H9 (cell line): ENCODE measurements around the gene PNPLA7. TPM values are rescaled to one million over a fixed set of nuclear protein-coding genes. Genes with fewer than 3 reads are reported as not detected.

ENCODE experiments used
- DNase-seq: peaks from one replicate; pipeline ENCODE4 v3.0.0-alpha.2; 2017
- H2AFZ ChIP-seq: one replicate; pipeline ENCODE4 v1.6.1; 2013; ENCODE audit warnings: mild to moderate bottlenecking, low read length, control low read depth, moderate library complexity
- H2AK5ac ChIP-seq: 2 replicates; pipeline ENCODE4 v1.6.1; 2013; ENCODE audit warnings: low read length, control low read depth, mixed read lengths; ENCODE audit not compliant: insufficient read length
- H2BK120ac ChIP-seq: one replicate; pipeline ENCODE4 v1.6.1; 2013; ENCODE audit warnings: low read depth, mild to moderate bottlenecking, low read length, control low read depth, inconsistent platforms; ENCODE audit not compliant: poor library complexity, severe bottlenecking
- H2BK12ac ChIP-seq: 2 replicates; pipeline ENCODE4 v1.6.1; 2013; ENCODE audit warnings: low read length, control low read depth, mixed read lengths, low read depth; ENCODE audit not compliant: insufficient read length
- H2BK15ac ChIP-seq: 2 replicates; pipeline ENCODE4 v1.6.1; 2013; ENCODE audit warnings: low read depth, low read length, control low read depth
- H2BK20ac ChIP-seq: one replicate; pipeline ENCODE4 v1.6.1; 2013; ENCODE audit warnings: low read depth, mild to moderate bottlenecking, low read length, control low read depth, inconsistent platforms; ENCODE audit not compliant: poor library complexity, severe bottlenecking
- H2BK5ac ChIP-seq: 2 replicates; pipeline ENCODE4 v1.6.1; 2013; ENCODE audit warnings: low read length, control low read depth, mixed read lengths; ENCODE audit not compliant: insufficient read length
- H3K14ac ChIP-seq: 2 replicates; pipeline ENCODE4 v1.6.1; 2013; ENCODE audit warnings: low read length, control low read depth; ENCODE audit not compliant: insufficient read depth
- H3K18ac ChIP-seq: 2 replicates; pipeline ENCODE4 v1.6.1; 2013; ENCODE audit warnings: low read depth, mild to moderate bottlenecking, mixed read lengths, low read length, control low read depth; ENCODE audit not compliant: insufficient read length
- H3K23ac ChIP-seq: 2 replicates; pipeline ENCODE4 v1.6.1; 2013; ENCODE audit warnings: low read length, control low read depth, mixed read lengths, low read depth; ENCODE audit not compliant: insufficient read length
- H3K23me2 ChIP-seq: 2 replicates; pipeline ENCODE4 v1.6.1; 2013; ENCODE audit warnings: low read depth, mild to moderate bottlenecking, mixed read lengths, low read length, control low read depth; ENCODE audit not compliant: insufficient read length, poor library complexity, severe bottlenecking
- H3K27ac ChIP-seq: 2 replicates; pipeline ENCODE4 v1.5.1; 2013; ENCODE audit warnings: low read length, control low read depth, mixed read lengths, low read depth; ENCODE audit not compliant: insufficient read length
- H3K27me3 ChIP-seq: 2 replicates; pipeline ENCODE4 v1.6.1; 2013; ENCODE audit warnings: low read length, control low read depth, inconsistent platforms; ENCODE audit not compliant: insufficient read depth
- H3K4ac ChIP-seq: 2 replicates; pipeline ENCODE4 v1.6.1; 2013; ENCODE audit warnings: low read depth, mild to moderate bottlenecking, control low read depth, inconsistent platforms, low read length, moderate library complexity
- H3K4me1 ChIP-seq: 2 replicates; pipeline ENCODE4 v1.6.1; 2013; ENCODE audit warnings: low read length, control low read depth, inconsistent platforms; ENCODE audit not compliant: insufficient read depth
- H3K4me2 ChIP-seq: 2 replicates; pipeline ENCODE4 v1.6.1; 2013; ENCODE audit warnings: low read length, control low read depth, mixed read lengths; ENCODE audit not compliant: insufficient read length, insufficient read depth
- H3K56ac ChIP-seq: 2 replicates; pipeline ENCODE4 v1.6.1; 2013; ENCODE audit warnings: low read depth, mild to moderate bottlenecking, mixed read lengths, low read length, control low read depth; ENCODE audit not compliant: insufficient read length
- H3K79me1 ChIP-seq: 2 replicates; pipeline ENCODE4 v1.6.1; 2013; ENCODE audit warnings: low read depth, mild to moderate bottlenecking, moderate library complexity, low read length, control low read depth, inconsistent platforms; ENCODE audit not compliant: insufficient read depth, poor library complexity, severe bottlenecking
- H3K79me2 ChIP-seq: 2 replicates; pipeline ENCODE4 v1.6.1; 2013; ENCODE audit warnings: low read length, control low read depth, inconsistent platforms; ENCODE audit not compliant: insufficient read depth
- H3K9ac ChIP-seq: 2 replicates; pipeline ENCODE4 v1.6.1; 2013; ENCODE audit warnings: low read length, control low read depth, mixed read lengths; ENCODE audit not compliant: insufficient read length; ENCODE audit errors: extremely low read depth
- H3K9me3 ChIP-seq: one replicate; pipeline ENCODE4 v1.6.1; 2013; ENCODE audit warnings: low read depth, low read length, inconsistent platforms; ENCODE audit not compliant: control insufficient read depth
- H3T11ph ChIP-seq: one replicate; pipeline ENCODE4 v1.6.1; 2013; ENCODE audit warnings: mild to moderate bottlenecking, low read length, control low read depth, inconsistent platforms
- H4K20me1 ChIP-seq: one replicate; pipeline ENCODE4 v1.6.1; 2013; ENCODE audit not compliant: control insufficient read depth, insufficient read length, insufficient read depth
- H4K5ac ChIP-seq: 2 replicates; pipeline ENCODE4 v1.6.1; 2013; ENCODE audit warnings: low read depth, mild to moderate bottlenecking, mixed read lengths, low read length, control low read depth; ENCODE audit not compliant: insufficient read length
- H4K8ac ChIP-seq: replicated peaks from 2 replicates; pipeline ENCODE4 v1.6.1; 2013; ENCODE audit warnings: low read length, control low read depth, mixed read lengths, low read depth; ENCODE audit not compliant: insufficient read length
- H4K91ac ChIP-seq: 2 replicates; pipeline ENCODE4 v1.6.1; 2013; ENCODE audit warnings: low read depth, mild to moderate bottlenecking, moderate library complexity, mixed read lengths, low read length, control low read depth; ENCODE audit not compliant: insufficient read length
- H3K27ac Mint-ChIP-seq, 3 experiments: 2 replicates in 2 of 3; 3 replicates in 1 of 3; pipeline ENCODE4 v1.8.0; 2020 to 2021; ENCODE audit warnings: mixed read lengths in 3 of 3, mild to moderate bottlenecking in 1 of 3, moderate library complexity in 1 of 3
- H3K27me3 Mint-ChIP-seq: 2 replicates; pipeline ENCODE4 v1.8.0; 2021; ENCODE audit warnings: low read depth, mild to moderate bottlenecking, moderate library complexity, mixed read lengths
- H3K36me3 Mint-ChIP-seq, 3 experiments: 2 replicates in 2 of 3; 3 replicates in 1 of 3; pipeline ENCODE4 v1.8.0; 2020 to 2021; ENCODE audit warnings: low read depth in 3 of 3, mixed read lengths in 3 of 3; ENCODE audit not compliant: insufficient read depth in 1 of 3
- H3K4me1 Mint-ChIP-seq, 2 experiments: 2 replicates each; pipeline ENCODE4 v1.8.0; 2020; ENCODE audit warnings: mixed read lengths in 2 of 2
- H3K4me3 Mint-ChIP-seq, 2 experiments: 2 replicates in 1 of 2; 3 replicates in 1 of 2; pipeline ENCODE4 v1.8.0; 2020 to 2021; ENCODE audit warnings: mild to moderate bottlenecking in 2 of 2, mixed read lengths in 2 of 2, moderate library complexity in 1 of 2
- H3K9me3 Mint-ChIP-seq, 2 experiments: 2 replicates in 1 of 2; 3 replicates in 1 of 2; pipeline ENCODE4 v1.8.0; 2020; ENCODE audit warnings: mild to moderate bottlenecking in 2 of 2, mixed read lengths in 2 of 2, moderate library complexity in 1 of 2
- WGBS: extraction: QIAGEN DNeasy Blood & Tissue Kit; methylation state at CpG from one replicate; pipeline ENCODE4 v1.1.7; 2013; ENCODE audit warnings: missing lambda C conversion rate, low lambda C conversion rate, mixed read lengths; ENCODE audit not compliant: insufficient read length; ENCODE audit errors: extremely low coverage; 5-methylcytosine and 5-hydroxymethylcytosine counted together
- total RNA-seq: library from RNA; stranded (reverse); gene quantifications from 2 replicates; pipeline ENCODE4 v1.2.1, GENCODE V29; 2021
- TF ChIP-seq, protein P1 (sequence below): fragments of 200-600 bp; sonication (generic); conservative IDR thresholded peaks from 3 replicates; pipeline ENCODE4 v1.8.0; 2021; ENCODE audit warnings: antibody characterized with exemption, mild to moderate bottlenecking

Gene PNPLA7
- total RNA-seq, 1 experiment from 2014 or later: 1.8 TPM

DNA sequence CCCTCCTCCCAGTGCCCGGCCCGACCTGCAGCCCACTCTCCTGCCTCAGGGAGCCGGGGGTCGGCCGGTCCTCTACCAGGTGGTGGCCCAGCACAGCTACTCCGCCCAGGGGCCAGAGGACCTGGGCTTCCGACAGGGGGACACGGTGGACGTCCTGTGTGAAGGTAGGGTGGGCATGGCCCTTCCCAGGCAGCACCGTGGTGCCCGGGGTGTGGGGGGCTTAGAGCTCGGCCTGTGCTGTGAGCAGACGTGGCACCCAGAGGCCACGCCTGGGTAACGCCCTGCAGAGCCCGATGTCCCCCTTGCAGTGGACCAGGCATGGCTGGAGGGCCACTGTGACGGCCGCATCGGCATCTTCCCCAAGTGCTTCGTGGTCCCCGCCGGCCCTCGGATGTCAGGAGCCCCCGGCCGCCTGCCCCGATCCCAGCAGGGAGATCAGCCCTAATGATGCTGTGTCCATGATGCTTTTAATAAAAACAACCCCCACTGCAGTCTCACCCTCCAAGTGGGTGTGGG lies 116.2 kb downstream of the PNPLA7 start:
- WGBS: no CpG with 5 or more reads among the region's 26 CpGs

More for the DNA sequence above, 116.2 kb downstream of the PNPLA7 start:
- Histone ChIP-seq H3K4me1 (no peaks in the 10 kb centered on the region), H3K9ac (no peak overlapping the region), H4K8ac (no peak overlapping the region), H3K14ac (no peak overlapping the region), H2BK5ac (no peak overlapping the region), H3K27ac (no peak overlapping the region), H2AK5ac (no peak overlapping the region), H2BK20ac (no peak overlapping the region), H3K4me2 (no peak overlapping the region), H4K5ac (no peak overlapping the region), H4K91ac (no peak overlapping the region), H3K56ac (no peak overlapping the region), H2AFZ (no peak overlapping the region), H2BK12ac (no peak overlapping the region), H3K79me1 (no peaks in the 10 kb centered on the region), H3K79me2 (no peaks in the 10 kb centered on the region), H3K23ac (no peak overlapping the region), H3K9me3 (no peaks in the 10 kb centered on the region), H3K18ac (no peak overlapping the region), H2BK120ac (no peak overlapping the region), H4K20me1 (no peaks in the 10 kb centered on the region), H3K23me2 (no peaks in the 10 kb centered on the region), H2BK15ac (no peak overlapping the region), H3K27me3 (no peaks in the 10 kb centered on the region), H3K4ac (no peak overlapping the region), H3T11ph (no peak overlapping the region)
- H3K4me3 Mint-ChIP-seq: no peak overlapping the region
- TF ChIP-seq, protein P1, sequence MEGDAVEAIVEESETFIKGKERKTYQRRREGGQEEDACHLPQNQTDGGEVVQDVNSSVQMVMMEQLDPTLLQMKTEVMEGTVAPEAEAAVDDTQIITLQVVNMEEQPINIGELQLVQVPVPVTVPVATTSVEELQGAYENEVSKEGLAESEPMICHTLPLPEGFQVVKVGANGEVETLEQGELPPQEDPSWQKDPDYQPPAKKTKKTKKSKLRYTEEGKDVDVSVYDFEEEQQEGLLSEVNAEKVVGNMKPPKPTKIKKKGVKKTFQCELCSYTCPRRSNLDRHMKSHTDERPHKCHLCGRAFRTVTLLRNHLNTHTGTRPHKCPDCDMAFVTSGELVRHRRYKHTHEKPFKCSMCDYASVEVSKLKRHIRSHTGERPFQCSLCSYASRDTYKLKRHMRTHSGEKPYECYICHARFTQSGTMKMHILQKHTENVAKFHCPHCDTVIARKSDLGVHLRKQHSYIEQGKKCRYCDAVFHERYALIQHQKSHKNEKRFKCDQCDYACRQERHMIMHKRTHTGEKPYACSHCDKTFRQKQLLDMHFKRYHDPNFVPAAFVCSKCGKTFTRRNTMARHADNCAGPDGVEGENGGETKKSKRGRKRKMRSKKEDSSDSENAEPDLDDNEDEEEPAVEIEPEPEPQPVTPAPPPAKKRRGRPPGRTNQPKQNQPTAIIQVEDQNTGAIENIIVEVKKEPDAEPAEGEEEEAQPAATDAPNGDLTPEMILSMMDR: no peak
- H3K27ac Mint-ChIP-seq: no peak overlapping the region
- peaks cover 3% of the 10 kb centered on the region; the same call in 1 of the 2 replicates for H3K27me3 Mint-ChIP-seq
- H3K9me3 Mint-ChIP-seq: no peaks in the 10 kb centered on the region
- no peaks in the 10 kb centered on the region for H3K36me3 Mint-ChIP-seq
- no peak for DNase-seq
- no peaks in the 10 kb centered on the region; a peak in 1 of 4 replicates for H3K4me1 Mint-ChIP-seq
